Stimulated activated naive CD8-positive, alpha-beta T cell treated with anti-CD3 and anti-CD28 coated beads, Interleukin-15, Interleukin-2, amounts not matched to agents 100 U/mL and 50 U/mL, for 24 hours (primary cell): ENCODE results near the gene ZBTB37.
"Not testable (repeated sequence)": the region's sequence is repeated elsewhere in the genome, so short reads cannot be mapped to it uniquely, and the experiment has no call there.

ENCODE experiments used
- ATAC-seq: fragments of 150-1000 bp; cut with Tn5 transposase; one replicate; pipeline ENCODE4 v1.10.0; 2021
- DNase-seq: peaks from one replicate; pipeline ENCODE4 v3.0.0; 2021

ZBTB37 gene

DNA sequence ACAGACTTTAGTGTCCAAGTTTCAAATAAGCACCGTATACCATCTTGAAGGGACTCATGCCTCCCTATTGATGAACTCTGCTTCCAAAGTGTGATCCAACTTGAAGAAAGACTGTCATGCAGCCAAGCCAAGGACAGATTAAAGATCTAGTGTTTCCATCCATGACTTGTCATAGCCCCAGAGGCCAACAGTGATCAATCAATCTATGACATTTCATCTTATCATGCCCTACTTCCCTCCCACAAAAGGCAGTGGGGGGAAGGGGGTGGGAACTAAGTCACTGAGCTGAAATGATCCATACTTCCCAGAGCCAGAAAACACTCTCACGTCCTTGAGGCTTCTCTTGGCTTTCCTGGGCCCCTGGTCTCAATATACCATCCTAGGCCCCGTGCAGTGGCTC lies 44.9 kb downstream of the ZBTB37 start:
- ATAC-seq: no peak

DNA sequence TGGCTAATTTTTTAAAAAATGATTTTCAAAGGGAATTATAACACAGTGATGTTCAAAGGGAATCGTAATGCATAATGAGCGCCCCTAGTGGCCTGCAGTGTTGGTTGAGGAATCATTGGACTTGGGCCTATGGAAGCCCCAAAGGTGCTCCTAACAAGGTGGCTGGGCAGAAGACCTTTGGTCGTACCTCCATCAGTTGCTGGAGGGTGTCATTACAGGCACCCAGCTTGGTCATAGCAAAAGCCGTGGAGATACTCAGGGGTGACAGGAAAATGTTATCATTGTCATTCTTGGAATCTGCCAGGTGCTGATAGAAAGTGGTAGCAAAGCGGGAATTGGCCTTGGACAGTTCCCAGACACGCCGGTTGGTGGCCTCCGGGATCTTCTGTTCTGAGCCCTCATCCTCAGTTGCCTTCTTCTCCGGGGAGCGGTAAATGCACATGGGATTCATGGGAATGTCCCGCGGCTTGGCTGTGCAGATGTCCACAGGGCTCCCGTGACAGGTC lies 46.2 kb downstream of the ZBTB37 start:
- ATAC-seq (no peak), DNase-seq (peak; percentile 36)

More for the DNA sequence above, 44.9 kb downstream of the ZBTB37 start:
- DNase-seq: no peak

DNA sequence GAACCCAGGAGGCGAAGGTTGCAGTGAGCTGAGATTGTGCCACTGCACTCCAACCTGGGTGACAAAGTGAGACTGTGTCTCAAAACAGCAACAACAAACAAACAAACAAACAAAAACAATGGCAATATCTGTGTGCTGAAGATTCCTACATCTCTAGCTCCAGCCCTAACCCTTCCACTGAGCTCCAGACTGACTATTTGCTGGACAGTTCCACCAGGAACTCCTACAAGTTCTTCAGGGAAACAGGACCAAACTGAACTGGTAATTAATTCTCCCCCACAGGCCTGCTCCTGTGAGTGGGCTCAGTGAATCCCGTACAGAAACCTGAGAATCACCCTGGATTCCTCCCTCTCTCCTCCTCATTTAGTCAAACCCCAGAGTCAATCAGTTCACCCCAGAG lies 47.4 kb downstream of the ZBTB37 start:
- DNase-seq (no peak), ATAC-seq (no peak)

DNA sequence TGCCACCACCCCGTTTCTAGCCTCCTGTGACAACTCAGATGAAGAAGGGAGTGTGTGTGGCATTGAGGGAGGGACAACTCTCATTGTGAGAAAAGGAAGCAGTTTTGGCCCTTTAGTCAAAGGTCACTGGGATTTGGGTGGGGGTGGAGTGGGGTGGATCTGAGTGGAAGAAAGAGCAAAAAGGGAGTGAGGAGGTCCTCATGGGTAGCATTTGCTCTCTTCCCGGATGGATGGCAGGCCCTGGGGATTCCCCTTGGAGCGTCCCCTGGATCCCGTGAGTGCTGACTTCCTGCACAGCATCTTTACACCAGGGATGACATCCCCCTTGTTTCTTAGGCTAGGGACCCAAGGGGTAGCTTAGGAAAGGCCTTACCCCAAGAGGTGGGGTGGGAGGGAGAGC lies 48.5 kb downstream of the ZBTB37 start:
- DNase-seq: no peak
- ATAC-seq: no peak

DNA sequence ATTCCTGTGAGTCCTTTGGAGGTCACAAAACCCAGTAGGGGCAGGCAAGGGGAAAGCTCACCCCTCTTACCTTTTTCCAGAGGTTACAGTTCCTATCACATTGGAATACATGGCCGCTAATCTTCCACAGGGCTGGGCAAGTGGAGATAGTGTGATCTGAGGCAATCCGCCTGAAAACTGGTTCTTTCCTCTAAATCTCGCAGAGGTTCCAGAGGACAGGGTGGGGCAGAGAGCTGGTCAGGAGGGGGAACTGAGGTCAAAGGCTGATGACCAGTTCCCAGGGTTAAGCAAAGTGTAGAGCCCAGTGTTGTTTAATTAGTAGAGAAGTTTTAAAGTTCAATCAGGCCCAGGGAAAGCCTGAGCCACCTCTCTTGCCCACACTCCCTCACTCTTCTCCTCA lies 49.0 kb downstream of the ZBTB37 start, which contains the start of gene SERPINC1:
Gene SERPINC1, minus strand, starts transcription at position 179 of the 400 bp plus-strand sequence. Its CDS starts 68 bp downstream, at position 111.
- DNase-seq: no peak

DNA sequence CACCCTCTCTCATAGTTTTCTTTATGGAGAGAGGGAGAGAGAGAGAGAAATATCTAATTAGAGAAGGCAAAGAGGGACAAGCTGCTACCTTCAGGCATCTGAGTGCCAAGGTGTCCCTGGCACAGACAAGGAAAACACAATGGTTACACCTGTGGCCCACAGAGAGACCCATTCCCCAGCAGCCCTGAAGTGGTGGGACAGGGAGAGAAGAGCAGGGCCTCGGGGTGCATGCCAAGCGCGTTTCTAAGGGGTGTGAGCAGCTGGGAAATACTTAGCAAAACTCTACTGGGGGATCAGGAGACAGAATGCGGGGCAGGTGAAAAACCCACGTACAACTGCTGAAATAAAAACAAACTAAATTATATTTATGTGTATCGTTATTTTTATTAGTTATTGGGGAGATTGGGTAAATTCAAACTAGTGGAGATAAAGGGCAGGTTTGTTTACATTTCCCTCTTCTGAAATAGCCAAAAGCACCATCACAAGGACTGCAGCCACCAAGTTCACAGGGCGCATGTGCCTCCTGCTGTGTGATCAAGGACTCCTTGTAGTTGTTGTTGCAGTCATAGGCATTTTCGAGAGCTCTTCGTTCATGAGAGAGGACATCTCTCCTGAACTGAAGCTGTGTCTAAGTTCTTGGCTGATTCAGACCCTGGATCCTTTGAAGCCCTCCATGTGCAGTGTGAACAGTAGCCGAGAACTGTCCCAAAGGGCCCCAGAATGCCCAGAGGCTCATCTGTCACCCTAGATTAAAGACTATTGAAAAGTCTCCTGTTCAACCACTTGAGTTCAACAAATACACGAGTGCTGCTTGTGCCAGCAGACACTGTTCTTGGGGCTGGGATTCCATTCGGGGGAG lies 49.7 kb downstream of the ZBTB37 start:
- DNase-seq: no peak
- no peak for ATAC-seq

More for the DNA sequence above, 49.0 kb downstream of the ZBTB37 start, which contains the start of gene SERPINC1:
- ATAC-seq: no peak

DNA sequence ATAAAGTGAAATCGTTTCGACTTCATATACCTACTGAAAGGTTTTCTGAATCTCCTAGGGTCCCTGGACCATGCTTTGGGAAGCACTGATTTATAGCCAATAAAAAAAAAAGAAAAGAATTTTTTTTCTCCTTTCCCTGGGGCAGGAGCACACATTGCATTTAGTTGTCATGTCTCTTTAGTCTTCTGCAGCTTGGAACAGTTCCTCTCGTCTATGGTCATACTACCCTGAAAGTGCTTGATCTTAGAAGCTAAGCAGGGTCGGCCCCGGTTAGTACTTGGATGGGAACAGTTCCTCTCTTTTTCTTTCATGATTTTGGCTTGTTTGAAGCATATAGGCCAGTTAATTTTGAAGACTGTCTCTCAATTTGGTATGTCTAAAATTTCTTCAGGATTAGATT lies 52.7 kb downstream of the ZBTB37 start:
- DNase-seq (no peak), ATAC-seq (no peak)

DNA sequence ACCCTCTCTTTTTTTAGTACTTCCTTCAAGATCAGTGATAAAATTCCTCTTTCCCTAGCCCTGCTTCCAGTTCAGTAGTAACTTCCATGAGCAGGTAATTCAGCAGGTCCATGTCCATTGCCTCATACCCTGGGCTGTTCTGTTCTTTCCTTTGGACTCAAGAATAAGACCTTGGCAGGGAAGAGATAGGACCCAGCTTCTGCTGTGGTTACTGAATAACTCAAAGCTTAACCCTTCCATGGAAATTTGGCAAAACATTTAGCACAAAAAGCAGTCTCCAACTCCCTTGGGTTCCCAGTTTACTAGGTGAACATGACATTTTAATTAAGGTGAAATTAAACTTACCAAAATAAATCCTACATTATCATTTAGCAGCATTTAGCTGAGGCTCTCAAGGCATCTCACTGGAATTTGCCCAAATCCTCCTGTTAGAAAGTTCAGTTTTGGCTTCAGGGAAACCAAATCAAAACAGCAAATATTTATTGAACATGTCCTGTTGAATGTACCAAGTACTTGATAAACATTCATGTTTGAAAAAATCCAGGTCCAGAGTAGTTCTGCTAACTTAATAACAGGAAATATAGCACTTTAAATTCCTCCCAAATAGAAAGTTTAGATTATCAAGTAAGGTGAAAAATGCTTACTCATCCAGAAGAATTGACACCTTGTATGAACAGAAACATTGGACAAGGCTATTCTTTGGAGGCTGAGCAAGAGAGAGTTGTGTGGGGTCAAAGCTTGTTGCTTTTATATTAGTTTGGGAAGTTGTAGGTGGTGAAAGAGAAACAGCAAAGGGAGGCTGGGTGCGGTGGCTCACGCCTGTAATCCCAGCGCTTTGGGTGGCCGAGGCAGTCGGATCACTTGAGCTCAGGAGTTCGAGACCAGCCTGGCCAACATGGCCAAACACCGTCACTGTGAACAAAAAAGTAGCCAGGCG lies 57.4 kb downstream of the ZBTB37 start:
- no peak for DNase-seq
- ATAC-seq: no peak

DNA sequence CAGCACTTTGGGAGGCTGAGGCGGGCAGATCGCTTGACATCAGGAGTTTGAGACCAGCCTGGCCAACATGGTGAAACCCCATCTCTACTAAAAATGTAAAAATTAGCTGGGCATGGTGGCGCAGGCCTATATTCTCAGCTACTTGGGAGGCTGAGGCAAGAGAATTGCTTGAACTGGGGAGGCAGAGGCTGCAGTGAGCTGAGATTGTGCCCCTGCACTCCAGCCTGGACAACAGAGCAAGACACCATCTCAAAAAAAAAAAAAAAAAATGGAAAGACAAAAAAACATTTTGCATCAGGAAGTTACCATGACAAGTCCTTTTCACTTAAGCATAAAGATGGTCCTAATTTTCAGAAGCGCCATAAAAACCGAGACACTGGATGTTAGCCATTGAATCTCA lies 62.4 kb downstream of the ZBTB37 start:
- not testable (repeated sequence) for DNase-seq, ATAC-seq

DNA sequence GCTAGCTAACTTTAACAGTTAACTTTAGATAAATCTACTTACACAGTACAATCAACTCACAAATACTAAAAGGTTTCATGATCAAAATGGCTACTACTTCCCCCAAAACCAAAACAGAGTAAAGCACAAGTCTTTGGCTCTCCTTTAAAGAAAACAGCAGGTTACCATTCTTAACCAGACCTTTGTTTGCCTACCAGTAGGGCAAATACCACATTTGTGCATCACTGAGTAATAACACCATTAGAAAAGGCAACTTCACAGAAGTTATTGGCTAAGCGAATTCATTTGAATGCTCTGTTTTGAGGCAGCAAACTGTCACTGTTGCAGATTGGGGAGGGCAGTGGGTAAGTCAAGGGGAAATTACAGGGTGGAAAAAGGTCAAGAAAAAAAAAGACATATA lies 66.3 kb downstream of the ZBTB37 start:
- no peak for DNase-seq
- peak; percentile 55 for ATAC-seq

DNA sequence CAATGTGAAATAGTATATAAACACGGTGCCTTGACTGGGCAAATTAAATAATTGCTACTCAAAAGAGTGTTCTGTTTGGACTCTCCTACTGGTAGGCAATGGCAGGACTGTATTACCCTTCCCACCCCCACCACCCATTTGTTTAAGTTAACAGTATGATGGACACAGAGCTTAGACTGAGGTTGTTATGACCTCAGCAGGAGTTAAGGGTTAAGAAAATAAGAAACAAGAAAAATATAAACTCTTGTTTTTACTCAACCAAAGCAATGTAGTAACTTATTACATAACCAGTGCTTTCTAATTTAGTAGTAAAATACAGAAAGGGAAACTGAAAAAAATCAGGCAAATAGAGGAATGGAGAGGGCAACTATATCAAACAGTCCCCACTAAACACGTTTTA lies 68.9 kb downstream of the ZBTB37 start:
- no peak for ATAC-seq
- DNase-seq: no peak

DNA sequence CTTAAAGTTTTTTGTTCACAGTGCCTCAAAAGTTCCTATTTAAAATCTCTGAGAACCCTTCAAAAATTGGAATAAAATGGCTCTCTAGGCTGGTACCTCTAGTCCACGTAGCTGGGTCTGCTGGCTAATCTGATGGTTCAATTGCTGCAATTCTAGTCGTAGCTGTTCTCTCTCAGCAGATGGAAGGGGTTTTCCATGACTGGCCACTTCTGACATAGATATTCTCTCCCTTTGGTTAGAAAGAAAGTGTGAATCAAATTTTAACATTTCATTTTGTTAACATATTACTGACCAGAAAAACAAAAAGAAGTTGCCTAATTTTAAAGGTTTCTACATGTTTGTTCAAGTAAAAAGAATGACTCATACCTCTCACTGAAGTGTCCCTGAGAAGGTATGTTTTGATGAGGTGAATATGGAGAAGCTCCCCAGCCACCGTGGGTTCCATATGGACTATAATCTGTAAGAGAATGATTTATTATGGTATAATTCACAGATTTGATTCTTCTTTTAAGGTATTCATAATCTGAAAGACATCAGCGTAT lies 78.3 kb downstream of the ZBTB37 start:
- ATAC-seq: no peak

DNA sequence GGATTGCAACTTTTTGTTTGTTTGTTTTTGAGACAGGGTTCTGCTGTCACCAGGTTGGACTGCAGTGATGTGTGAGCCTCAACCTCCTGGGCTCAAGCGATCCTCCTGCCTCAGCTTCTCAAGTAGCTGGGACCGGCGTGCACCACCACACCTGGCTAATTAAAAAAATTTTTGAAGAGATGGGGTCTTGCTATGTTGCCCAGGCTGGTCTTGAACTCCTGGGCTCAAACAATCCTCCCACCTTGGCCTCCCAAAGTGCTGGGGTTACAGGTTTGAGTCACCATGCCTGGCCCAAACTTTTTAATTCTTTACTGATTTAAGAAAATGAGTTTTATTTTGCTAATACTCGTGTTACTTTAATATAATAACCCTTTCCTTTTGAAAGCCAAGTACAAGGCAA lies 80.4 kb downstream of the ZBTB37 start:
- DNase-seq (no peak), ATAC-seq (no peak)

More for the DNA sequence above, 78.3 kb downstream of the ZBTB37 start:
- DNase-seq: no peak
